GM12874 (cell line): ENCODE data around the gene MSMO1.

Source experiments
- TF ChIP-seq, protein P1 (sequence below): IDR thresholded peaks from 2 replicates; pipeline ENCODE4 v1.5.1; 2011; ENCODE audit warnings: low read depth, mild to moderate bottlenecking, control low read depth, low read length, moderate library complexity; ENCODE audit not compliant: insufficient read depth

Gene MSMO1

DNA sequence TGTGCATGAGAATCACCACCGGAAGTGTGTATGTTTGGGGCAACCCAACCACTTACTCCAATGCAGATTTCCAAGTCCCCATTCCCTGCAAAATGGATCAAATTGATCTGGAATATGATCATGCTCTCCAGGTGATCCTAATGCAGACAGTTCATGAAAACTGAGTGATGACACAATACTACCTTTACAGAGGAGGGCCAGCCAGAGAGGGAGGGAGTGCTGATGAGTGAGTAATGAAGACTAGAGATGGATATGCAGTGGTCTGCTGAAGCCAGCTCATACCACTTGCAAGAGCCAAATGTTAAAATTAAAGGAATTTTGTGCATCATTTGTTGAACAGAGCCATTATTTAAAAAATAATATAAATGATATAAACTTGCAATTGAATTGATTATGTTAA, 41.1 kb downstream of the MSMO1 start:
- TF ChIP-seq, protein P1, sequence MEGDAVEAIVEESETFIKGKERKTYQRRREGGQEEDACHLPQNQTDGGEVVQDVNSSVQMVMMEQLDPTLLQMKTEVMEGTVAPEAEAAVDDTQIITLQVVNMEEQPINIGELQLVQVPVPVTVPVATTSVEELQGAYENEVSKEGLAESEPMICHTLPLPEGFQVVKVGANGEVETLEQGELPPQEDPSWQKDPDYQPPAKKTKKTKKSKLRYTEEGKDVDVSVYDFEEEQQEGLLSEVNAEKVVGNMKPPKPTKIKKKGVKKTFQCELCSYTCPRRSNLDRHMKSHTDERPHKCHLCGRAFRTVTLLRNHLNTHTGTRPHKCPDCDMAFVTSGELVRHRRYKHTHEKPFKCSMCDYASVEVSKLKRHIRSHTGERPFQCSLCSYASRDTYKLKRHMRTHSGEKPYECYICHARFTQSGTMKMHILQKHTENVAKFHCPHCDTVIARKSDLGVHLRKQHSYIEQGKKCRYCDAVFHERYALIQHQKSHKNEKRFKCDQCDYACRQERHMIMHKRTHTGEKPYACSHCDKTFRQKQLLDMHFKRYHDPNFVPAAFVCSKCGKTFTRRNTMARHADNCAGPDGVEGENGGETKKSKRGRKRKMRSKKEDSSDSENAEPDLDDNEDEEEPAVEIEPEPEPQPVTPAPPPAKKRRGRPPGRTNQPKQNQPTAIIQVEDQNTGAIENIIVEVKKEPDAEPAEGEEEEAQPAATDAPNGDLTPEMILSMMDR: no peak

DNA sequence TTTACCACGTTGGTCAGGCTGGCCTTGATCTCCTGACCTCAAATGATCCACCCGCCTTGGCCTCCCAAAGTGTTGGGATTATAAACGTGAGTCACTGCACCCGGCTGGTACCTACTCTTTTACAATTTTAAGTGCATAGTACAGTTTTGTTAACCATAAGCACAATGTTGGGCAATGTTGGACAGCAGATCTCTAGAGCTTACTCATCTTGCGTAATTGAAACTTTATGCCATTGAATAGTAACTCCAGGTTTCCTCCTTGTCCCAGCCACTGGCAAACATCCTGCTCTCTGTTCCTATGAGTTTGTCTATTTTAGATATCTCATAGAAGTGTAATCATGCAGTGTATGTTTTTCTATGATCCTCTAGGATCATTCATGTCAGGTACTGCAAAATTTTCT, 42.1 kb downstream of the MSMO1 start:
- TF ChIP-seq, protein P1: no peak

DNA sequence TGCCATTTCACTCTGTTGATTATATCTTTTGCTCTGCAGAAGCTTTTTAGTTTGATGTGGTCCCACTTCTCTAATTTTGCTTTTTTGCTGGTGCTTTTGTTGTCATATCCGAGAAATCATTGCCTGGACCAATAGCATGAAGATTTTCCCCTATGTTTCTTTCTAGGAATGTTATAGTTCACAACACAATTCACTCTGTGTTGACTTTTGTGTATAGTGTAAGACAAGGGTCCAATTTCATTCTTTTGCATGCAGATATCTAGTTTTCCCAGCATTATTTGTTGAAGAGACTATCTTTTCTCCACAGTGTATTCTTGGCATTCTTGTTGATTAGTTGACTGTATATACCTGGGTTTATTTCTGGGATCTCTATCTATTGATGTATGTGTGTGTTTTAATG, 43.1 kb downstream of the MSMO1 start:
- TF ChIP-seq, protein P1: no peak

DNA sequence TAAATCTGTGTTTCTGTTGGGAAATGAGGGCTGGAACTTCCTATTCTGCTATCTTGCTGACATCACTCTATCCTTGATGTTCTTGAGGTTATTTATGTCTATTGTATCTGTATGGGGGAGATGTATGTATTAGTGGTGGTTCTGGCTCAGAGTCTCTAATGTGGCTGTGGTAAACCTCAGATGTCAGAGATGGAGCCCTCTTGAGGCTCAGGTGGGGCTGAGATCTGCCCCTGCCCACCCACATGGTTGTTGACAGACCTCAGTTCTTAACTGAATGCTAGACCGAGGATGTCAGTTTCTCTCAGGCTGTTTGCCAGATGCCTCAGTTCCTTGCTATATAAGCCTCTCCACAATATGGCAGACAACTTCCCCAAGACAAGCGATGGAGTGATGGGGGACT, 48.0 kb downstream of the MSMO1 start:
- TF ChIP-seq, protein P1: no peak

DNA sequence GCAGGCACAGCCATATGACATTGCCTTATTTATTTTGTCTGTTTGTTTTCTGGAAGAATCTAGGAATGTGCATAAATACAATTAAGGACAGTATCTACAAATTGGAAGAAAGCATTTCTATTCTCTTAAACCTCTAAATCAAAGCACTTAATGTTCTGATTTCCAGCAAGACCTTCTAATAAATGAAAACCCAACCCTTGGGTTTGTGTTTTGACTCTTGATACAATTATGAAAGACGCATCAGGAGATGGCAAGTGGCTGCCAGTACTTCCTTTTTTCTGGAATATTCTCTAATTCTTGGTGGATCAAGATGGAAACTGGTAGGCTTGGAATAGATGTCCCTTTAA, 50.9 kb downstream of the MSMO1 start:
- TF ChIP-seq, protein P1: no peak

DNA sequence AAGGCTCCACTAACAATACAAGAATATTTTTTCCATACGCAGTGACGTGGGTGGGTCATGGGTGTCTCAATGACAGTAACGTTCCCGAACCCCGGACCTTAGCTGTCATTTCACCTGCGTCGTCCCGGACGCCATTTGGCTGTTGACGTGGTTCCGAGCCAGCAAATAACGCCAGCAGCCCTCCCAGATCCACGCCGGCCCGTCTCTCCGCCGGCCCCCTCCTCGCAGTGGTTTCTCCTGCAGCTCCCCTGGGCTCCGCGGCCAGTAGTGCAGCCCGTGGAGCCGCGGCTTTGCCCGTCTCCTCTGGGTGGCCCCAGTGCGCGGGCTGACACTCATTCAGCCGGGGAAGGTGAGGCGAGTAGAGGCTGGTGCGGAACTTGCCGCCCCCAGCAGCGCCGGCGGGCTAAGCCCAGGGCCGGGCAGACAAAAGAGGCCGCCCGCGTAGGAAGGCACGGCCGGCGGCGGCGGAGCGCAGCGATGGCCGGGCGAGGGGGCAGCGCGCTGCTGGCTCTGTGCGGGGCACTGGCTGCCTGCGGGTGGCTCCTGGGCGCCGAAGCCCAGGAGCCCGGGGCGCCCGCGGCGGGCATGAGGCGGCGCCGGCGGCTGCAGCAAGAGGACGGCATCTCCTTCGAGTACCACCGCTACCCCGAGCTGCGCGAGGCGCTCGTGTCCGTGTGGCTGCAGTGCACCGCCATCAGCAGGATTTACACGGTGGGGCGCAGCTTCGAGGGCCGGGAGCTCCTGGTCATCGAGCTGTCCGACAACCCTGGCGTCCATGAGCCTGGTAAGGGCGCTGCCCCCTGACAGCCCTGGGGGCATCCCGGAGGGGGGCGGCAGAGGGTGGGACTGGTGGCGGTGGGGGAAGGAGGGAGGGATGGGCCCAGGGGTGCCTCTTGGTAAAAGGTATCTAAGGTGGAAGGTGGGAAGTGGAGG, 51.5 kb downstream of the MSMO1 start, which contains the start of gene CPE:
Gene CPE, plus strand, starts transcription at position 264 of the 933 bp plus-strand sequence. Its CDS starts 214 bp downstream, at position 478.
- TF ChIP-seq, protein P1: peak; percentile 24; the same call in 1 of the 2 replicates

DNA sequence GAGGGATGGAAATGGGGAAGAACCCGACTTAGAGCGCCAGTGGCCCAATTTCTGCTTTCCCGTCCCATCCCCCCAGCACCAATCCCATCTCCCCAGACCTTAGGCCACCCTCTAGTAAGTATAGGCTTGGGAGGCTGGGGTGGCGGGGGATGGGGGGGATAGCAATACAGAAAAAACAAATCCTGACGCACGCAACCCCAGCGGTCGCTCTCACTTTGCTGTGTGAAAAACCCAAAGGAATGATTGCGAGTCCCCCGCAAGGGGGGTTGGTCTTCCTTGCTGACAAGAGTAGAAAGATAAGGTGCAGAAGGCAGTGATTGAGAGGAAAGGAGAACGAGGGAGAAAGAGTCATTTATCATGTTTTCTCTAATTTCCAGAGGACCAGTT, 52.2 kb downstream of the MSMO1 start:
- TF ChIP-seq, protein P1: no peak
